Measurements from ENCODE around the gene SMIM23. TPM values are rescaled to one million over a fixed set of nuclear protein-coding genes. Genes with fewer than 3 reads are reported as not detected.

The SMIM23 gene
- total RNA-seq, 1 donor from 2014 or later, result not detected

- Histone ChIP-seq H3K4me1 (no peaks in the 10 kb centered on the region), H3K9ac (no peak overlapping the region), H3K27me3 (no peaks in the 10 kb centered on the region), H2AFZ (replicated peaks) (no peak overlapping the region), H3K4me3 (no peak overlapping the region), H3K9me3 (ENCODE audit: low read depth) (no peaks in the 10 kb centered on the region), H4K20me1 (ENCODE audit: low read depth) (no peaks in the 10 kb centered on the region), H3K27ac (no peak overlapping the region), H3K79me2 (ENCODE audit: low read depth) (no peaks in the 10 kb centered on the region), H3K4me2 (no peak overlapping the region), H3K36me3 (no peaks in the 10 kb centered on the region), H3F3A (ENCODE audit: low read depth) (no peaks in the 10 kb centered on the region)
- Mint-ChIP-seq H3K36me3 (no peaks in the 10 kb centered on the region), H3K4me1 (peaks cover 6% of the 10 kb centered on the region), H3K27me3 (ENCODE audit: insufficient read depth, low read depth) (peaks cover 6% of the 10 kb centered on the region), H3K9me3 (no peaks in the 10 kb centered on the region), H3K4me3 (no peak overlapping the region), H3K27ac (no peak overlapping the region)
- no peak for DNase-seq (ENCODE audit: low spot score)
- no peak for TF ChIP-seq CTCF (IDR thresholded peaks at IDR 0.05)
- no peak for TF ChIP-seq EZH2phosphoT487 (IDR thresholded peaks at IDR 0.05)
- TF ChIP-seq EZH2 (IDR thresholded peaks at IDR 0.05), result no peak
Measured at GRCh38 chr5:171755354-171755821, 30.2 kb upstream of the SMIM23 start.

- Histone ChIP-seq H3K79me2 (ENCODE audit: low read depth) (no peaks in the 10 kb centered on the region), H3K27me3 (no peaks in the 10 kb centered on the region), H3K9ac (no peak overlapping the region), H3K4me1 (no peaks in the 10 kb centered on the region), H3K4me2 (no peak overlapping the region), H3K9me3 (ENCODE audit: low read depth) (no peaks in the 10 kb centered on the region), H2AFZ (replicated peaks) (no peak overlapping the region), H3K27ac (no peak overlapping the region), H3K4me3 (no peak overlapping the region), H3K36me3 (no peaks in the 10 kb centered on the region), H4K20me1 (ENCODE audit: low read depth) (no peaks in the 10 kb centered on the region), H3F3A (ENCODE audit: low read depth) (no peaks in the 10 kb centered on the region)
- Mint-ChIP-seq H3K4me3 (no peak overlapping the region), H3K4me1 (no peaks in the 10 kb centered on the region), H3K36me3 (no peaks in the 10 kb centered on the region), H3K27ac (no peak overlapping the region), H3K9me3 (no peaks in the 10 kb centered on the region), H3K27me3 (ENCODE audit: insufficient read depth, low read depth) (peaks cover 3% of the 10 kb centered on the region)
- no peak for TF ChIP-seq EZH2phosphoT487 (IDR thresholded peaks at IDR 0.05)
- no peak for DNase-seq (ENCODE audit: low spot score)
Measured at GRCh38 chr5:171757853-171758535, 27.6 kb upstream of the SMIM23 start.

GRCh38 chr5:171759777-171760176 is 25.8 kb upstream of the SMIM23 start:
- no peak overlapping the region for H3K27ac Mint-ChIP-seq
- Histone ChIP-seq H3K36me3 (no peaks in the 10 kb centered on the region), H3K4me3 (no peak overlapping the region), H3K9ac (no peak overlapping the region), H3K4me1 (no peaks in the 10 kb centered on the region), H3K4me2 (no peak overlapping the region), H3K9me3 (ENCODE audit: low read depth) (no peaks in the 10 kb centered on the region), H3F3A (ENCODE audit: low read depth) (no peaks in the 10 kb centered on the region), H3K27ac (no peak overlapping the region), H3K79me2 (ENCODE audit: low read depth) (no peaks in the 10 kb centered on the region), H3K27me3 (no peaks in the 10 kb centered on the region), H4K20me1 (ENCODE audit: low read depth) (no peaks in the 10 kb centered on the region), H2AFZ (replicated peaks) (no peak overlapping the region)
- H3K9me3 Mint-ChIP-seq, result no peaks in the 10 kb centered on the region
- no peak for DNase-seq (ENCODE audit: low spot score)
- H3K4me1 Mint-ChIP-seq, result no peaks in the 10 kb centered on the region
- TF ChIP-seq CTCF (IDR thresholded peaks at IDR 0.05), result no peak
- no peak for TF ChIP-seq EZH2 (IDR thresholded peaks at IDR 0.05)
- no peak for TF ChIP-seq EZH2phosphoT487 (IDR thresholded peaks at IDR 0.05)
- H3K36me3 Mint-ChIP-seq, result no peaks in the 10 kb centered on the region
- peaks cover 3% of the 10 kb centered on the region for H3K27me3 Mint-ChIP-seq (ENCODE audit: insufficient read depth, low read depth)
- no peak overlapping the region for H3K4me3 Mint-ChIP-seq

GRCh38 chr5:171762021-171762608 is 23.5 kb upstream of the SMIM23 start:
- TF ChIP-seq EZH2phosphoT487 (IDR thresholded peaks at IDR 0.05) (no peak), CTCF (IDR thresholded peaks at IDR 0.05) (no peak), EZH2 (IDR thresholded peaks at IDR 0.05) (no peak)
- no peaks in the 10 kb centered on the region for H3K4me1 ChIP-seq
- H3F3A ChIP-seq (ENCODE audit: low read depth), result no peaks in the 10 kb centered on the region
- Mint-ChIP-seq H3K36me3 (no peaks in the 10 kb centered on the region), H3K4me1 (no peaks in the 10 kb centered on the region), H3K27ac (no peak overlapping the region), H3K9me3 (peaks cover 9% of the 10 kb centered on the region), H3K27me3 (ENCODE audit: insufficient read depth, low read depth) (no peaks in the 10 kb centered on the region), H3K4me3 (no peak overlapping the region)
- no peaks in the 10 kb centered on the region for H3K36me3 ChIP-seq
- no peak overlapping the region for H2AFZ ChIP-seq (replicated peaks)
- H4K20me1 ChIP-seq (ENCODE audit: low read depth), result no peaks in the 10 kb centered on the region
- no peak overlapping the region for H3K9ac ChIP-seq
- H3K79me2 ChIP-seq (ENCODE audit: low read depth), result no peaks in the 10 kb centered on the region
- no peak overlapping the region for H3K4me2 ChIP-seq
- H3K27ac ChIP-seq, result no peak overlapping the region
- H3K4me3 ChIP-seq, result no peak overlapping the region
- H3K9me3 ChIP-seq (ENCODE audit: low read depth), result peaks cover 1% of the 10 kb centered on the region
- H3K27me3 ChIP-seq, result no peaks in the 10 kb centered on the region
- no peak for DNase-seq (ENCODE audit: low spot score)

All from neural progenitor cell (in vitro differentiated cells).